GM23338 (cell line): ENCODE data around the gene HSFX1. TPM values are rescaled to one million over a fixed set of nuclear protein-coding genes. Genes with fewer than 3 reads are reported as not detected.

Source experiments
- ATAC-seq: fragments of 200-7000 bp; cut with Tn5 transposase; 3 replicates; pipeline ENCODE4 v1.9.1; 2020
- DNase-seq: peaks from one replicate; pipeline ENCODE4 v3.0.0-alpha.2; 2015; ENCODE audit warnings: low spot score
- H2AFZ ChIP-seq: fragments of 200-600 bp; sonication (generic); 2 replicates; pipeline ENCODE4 v1.8.0; 2016; ENCODE audit warnings: antibody characterized with exemption, mild to moderate bottlenecking, moderate library complexity
- H3F3A ChIP-seq: fragments of 200-600 bp; sonication (generic); replicated peaks from 2 replicates; pipeline ENCODE4 v1.8.0; 2017; ENCODE audit warnings: antibody characterized with exemption, mixed run types, low read depth
- H3K27ac ChIP-seq: fragments of 200-600 bp; sonication (generic); 2 replicates; pipeline ENCODE4 v1.6.1; 2016; ENCODE audit warnings: low read depth
- H3K27me3 ChIP-seq: fragments of 200-600 bp; sonication (generic); 2 replicates; pipeline ENCODE4 v1.8.0; 2016; ENCODE audit warnings: mild to moderate bottlenecking, mixed run types, moderate library complexity; ENCODE audit not compliant: insufficient read depth
- H3K36me3 ChIP-seq: fragments of 200-600 bp; sonication (generic); 2 replicates; pipeline ENCODE4 v1.8.0; 2016; ENCODE audit warnings: mild to moderate bottlenecking; ENCODE audit not compliant: insufficient read depth
- H3K4me1 ChIP-seq: fragments of 200-600 bp; sonication (generic); 2 replicates; pipeline ENCODE4 v1.8.0; 2016; ENCODE audit warnings: mild to moderate bottlenecking, moderate library complexity; ENCODE audit not compliant: insufficient read depth
- H3K4me2 ChIP-seq: fragments of 200-600 bp; sonication (generic); 2 replicates; pipeline ENCODE4 v1.7.1; 2017; ENCODE audit warnings: mixed run types
- H3K4me3 ChIP-seq: fragments of 200-600 bp; sonication (generic); 2 replicates; pipeline ENCODE4 v1.6.1; 2016; ENCODE audit warnings: mixed run types
- H3K79me2 ChIP-seq: fragments of 200-600 bp; sonication (generic); replicated peaks from 2 replicates; pipeline ENCODE4 v1.8.0; 2017; ENCODE audit warnings: mild to moderate bottlenecking; ENCODE audit not compliant: insufficient read depth
- H3K9me2 ChIP-seq: fragments of 200-600 bp; sonication (generic); 2 replicates; pipeline ENCODE4 v1.8.0; 2017; ENCODE audit not compliant: insufficient read depth
- H4K20me1 ChIP-seq: fragments of 200-600 bp; sonication (generic); replicated peaks from 2 replicates; pipeline ENCODE4 v1.8.0; 2017; ENCODE audit warnings: mild to moderate bottlenecking; ENCODE audit not compliant: insufficient read depth
- H3K27ac Mint-ChIP-seq: 2 replicates; pipeline ENCODE4 v1.8.0; 2020; ENCODE audit warnings: inconsistent platforms, mild to moderate bottlenecking, moderate library complexity, mixed read lengths
- H3K27me3 Mint-ChIP-seq: 3 replicates; pipeline ENCODE4 v1.8.0; 2022; ENCODE audit warnings: low read depth, mild to moderate bottlenecking, moderate library complexity, mixed read lengths, inconsistent platforms; ENCODE audit not compliant: insufficient read depth, poor library complexity
- H3K36me3 Mint-ChIP-seq: 3 replicates; pipeline ENCODE4 v1.8.0; 2021; ENCODE audit warnings: low read depth, mild to moderate bottlenecking, inconsistent platforms, moderate library complexity, mixed read lengths
- H3K4me1 Mint-ChIP-seq: 3 replicates; pipeline ENCODE4 v1.8.0; 2020; ENCODE audit warnings: mild to moderate bottlenecking, inconsistent platforms, mixed read lengths
- H3K4me3 Mint-ChIP-seq: 3 replicates; pipeline ENCODE4 v1.8.0; 2021; ENCODE audit warnings: moderate library complexity, mild to moderate bottlenecking, inconsistent platforms, mixed read lengths
- H3K9me3 Mint-ChIP-seq: 3 replicates; pipeline ENCODE4 v1.8.0; 2020; ENCODE audit warnings: moderate library complexity, mild to moderate bottlenecking, inconsistent platforms, mixed read lengths
- JUNB ChIP-seq: IDR thresholded peaks from one replicate; pipeline ENCODE4 v1.6.1; 2016; ENCODE audit warnings: antibody characterized with exemption; ENCODE audit not compliant: unreplicated experiment
- NANOG ChIP-seq: IDR thresholded peaks from 2 replicates; pipeline ENCODE4 v1.6.1; 2016; ENCODE audit warnings: antibody characterized with exemption, borderline replicate concordance
- POLR2AphosphoS5 ChIP-seq: IDR thresholded peaks from 2 replicates; pipeline ENCODE4 v1.6.1; 2016; ENCODE audit warnings: antibody characterized with exemption, low read depth
- STAT1 ChIP-seq: IDR thresholded peaks from one replicate; pipeline ENCODE4 v1.6.1; 2016; ENCODE audit warnings: antibody characterized with exemption; ENCODE audit not compliant: unreplicated experiment
- ZNF114 ChIP-seq: fragments of 250-450 bp; sonication (Bioruptor Pico); IDR thresholded peaks from 2 replicates; pipeline ENCODE4 v1.5.0; 2020; ENCODE audit warnings: mild to moderate bottlenecking, moderate library complexity
- ZNF331 ChIP-seq: fragments of 250-450 bp; sonication (Bioruptor Pico); IDR thresholded peaks from 2 replicates; pipeline ENCODE4 v1.5.0; 2020; ENCODE audit warnings: low read depth, mild to moderate bottlenecking, moderate library complexity
- polyA plus RNA-seq: library from polyadenylated mRNA; unstranded; fragments of >200 nt; fragmentation: Nextera tagmentation; extraction: Ambion mirVana; gene quantifications from 2 replicates; pipeline ENCODE4 v1.2.1, GENCODE V29; 2016
- total RNA-seq: library from RNA; depleted of rRNA; stranded (reverse); fragments of >200 nt; shearing (Covaris generic); gene quantifications from 2 replicates; pipeline ENCODE4 v1.2.3, GENCODE V29; 2014
- TF ChIP-seq, protein P1 (sequence below): fragments of 250-450 bp; sonication (Bioruptor Pico); IDR thresholded peaks from 2 replicates; pipeline ENCODE4 v1.5.0; 2020; ENCODE audit warnings: mild to moderate bottlenecking, moderate library complexity
- TF ChIP-seq, protein P2 (sequence below): IDR thresholded peaks from one replicate; pipeline ENCODE4 v1.6.1; 2018; ENCODE audit warnings: antibody characterized with exemption; ENCODE audit not compliant: unreplicated experiment
- TF ChIP-seq, protein P3 (sequence below), 2 experiments: fragments of 200-600 bp in 1 of 2; sonication (generic) in 1 of 2; conservative IDR thresholded peaks; 2 replicates each; pipeline versions ENCODE4 v1.5.1 to v1.6.1; 2016 to 2017; ENCODE audit warnings: antibody characterized with exemption in 2 of 2, low read depth in 2 of 2, mild to moderate bottlenecking in 2 of 2, moderate library complexity in 1 of 2

Gene HSFX1
- total and polyA plus RNA-seq, 2 experiments from 2014 or later, result 0.56 TPM; not detected in 1

DNA sequence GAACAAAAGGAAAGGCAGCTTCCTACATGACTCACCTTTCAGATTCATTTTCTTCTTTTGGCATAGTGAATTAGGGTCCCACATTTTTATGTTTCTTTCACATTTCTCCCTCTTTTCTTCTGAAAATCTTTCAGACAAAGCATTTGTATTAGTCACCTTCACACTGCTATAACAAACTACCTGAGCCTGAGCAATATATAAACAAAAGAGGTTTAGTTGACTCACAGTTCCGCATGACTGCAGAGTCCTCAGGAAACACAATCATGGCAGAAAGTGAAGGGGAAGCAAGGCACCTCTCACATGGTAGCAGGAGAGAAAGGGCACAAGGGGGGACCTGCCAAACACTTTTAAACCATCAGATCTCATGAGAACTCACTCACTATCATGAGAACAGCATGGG lies 44.8 kb downstream of the HSFX1 start (continued):
- TF ChIP-seq, protein P1, sequence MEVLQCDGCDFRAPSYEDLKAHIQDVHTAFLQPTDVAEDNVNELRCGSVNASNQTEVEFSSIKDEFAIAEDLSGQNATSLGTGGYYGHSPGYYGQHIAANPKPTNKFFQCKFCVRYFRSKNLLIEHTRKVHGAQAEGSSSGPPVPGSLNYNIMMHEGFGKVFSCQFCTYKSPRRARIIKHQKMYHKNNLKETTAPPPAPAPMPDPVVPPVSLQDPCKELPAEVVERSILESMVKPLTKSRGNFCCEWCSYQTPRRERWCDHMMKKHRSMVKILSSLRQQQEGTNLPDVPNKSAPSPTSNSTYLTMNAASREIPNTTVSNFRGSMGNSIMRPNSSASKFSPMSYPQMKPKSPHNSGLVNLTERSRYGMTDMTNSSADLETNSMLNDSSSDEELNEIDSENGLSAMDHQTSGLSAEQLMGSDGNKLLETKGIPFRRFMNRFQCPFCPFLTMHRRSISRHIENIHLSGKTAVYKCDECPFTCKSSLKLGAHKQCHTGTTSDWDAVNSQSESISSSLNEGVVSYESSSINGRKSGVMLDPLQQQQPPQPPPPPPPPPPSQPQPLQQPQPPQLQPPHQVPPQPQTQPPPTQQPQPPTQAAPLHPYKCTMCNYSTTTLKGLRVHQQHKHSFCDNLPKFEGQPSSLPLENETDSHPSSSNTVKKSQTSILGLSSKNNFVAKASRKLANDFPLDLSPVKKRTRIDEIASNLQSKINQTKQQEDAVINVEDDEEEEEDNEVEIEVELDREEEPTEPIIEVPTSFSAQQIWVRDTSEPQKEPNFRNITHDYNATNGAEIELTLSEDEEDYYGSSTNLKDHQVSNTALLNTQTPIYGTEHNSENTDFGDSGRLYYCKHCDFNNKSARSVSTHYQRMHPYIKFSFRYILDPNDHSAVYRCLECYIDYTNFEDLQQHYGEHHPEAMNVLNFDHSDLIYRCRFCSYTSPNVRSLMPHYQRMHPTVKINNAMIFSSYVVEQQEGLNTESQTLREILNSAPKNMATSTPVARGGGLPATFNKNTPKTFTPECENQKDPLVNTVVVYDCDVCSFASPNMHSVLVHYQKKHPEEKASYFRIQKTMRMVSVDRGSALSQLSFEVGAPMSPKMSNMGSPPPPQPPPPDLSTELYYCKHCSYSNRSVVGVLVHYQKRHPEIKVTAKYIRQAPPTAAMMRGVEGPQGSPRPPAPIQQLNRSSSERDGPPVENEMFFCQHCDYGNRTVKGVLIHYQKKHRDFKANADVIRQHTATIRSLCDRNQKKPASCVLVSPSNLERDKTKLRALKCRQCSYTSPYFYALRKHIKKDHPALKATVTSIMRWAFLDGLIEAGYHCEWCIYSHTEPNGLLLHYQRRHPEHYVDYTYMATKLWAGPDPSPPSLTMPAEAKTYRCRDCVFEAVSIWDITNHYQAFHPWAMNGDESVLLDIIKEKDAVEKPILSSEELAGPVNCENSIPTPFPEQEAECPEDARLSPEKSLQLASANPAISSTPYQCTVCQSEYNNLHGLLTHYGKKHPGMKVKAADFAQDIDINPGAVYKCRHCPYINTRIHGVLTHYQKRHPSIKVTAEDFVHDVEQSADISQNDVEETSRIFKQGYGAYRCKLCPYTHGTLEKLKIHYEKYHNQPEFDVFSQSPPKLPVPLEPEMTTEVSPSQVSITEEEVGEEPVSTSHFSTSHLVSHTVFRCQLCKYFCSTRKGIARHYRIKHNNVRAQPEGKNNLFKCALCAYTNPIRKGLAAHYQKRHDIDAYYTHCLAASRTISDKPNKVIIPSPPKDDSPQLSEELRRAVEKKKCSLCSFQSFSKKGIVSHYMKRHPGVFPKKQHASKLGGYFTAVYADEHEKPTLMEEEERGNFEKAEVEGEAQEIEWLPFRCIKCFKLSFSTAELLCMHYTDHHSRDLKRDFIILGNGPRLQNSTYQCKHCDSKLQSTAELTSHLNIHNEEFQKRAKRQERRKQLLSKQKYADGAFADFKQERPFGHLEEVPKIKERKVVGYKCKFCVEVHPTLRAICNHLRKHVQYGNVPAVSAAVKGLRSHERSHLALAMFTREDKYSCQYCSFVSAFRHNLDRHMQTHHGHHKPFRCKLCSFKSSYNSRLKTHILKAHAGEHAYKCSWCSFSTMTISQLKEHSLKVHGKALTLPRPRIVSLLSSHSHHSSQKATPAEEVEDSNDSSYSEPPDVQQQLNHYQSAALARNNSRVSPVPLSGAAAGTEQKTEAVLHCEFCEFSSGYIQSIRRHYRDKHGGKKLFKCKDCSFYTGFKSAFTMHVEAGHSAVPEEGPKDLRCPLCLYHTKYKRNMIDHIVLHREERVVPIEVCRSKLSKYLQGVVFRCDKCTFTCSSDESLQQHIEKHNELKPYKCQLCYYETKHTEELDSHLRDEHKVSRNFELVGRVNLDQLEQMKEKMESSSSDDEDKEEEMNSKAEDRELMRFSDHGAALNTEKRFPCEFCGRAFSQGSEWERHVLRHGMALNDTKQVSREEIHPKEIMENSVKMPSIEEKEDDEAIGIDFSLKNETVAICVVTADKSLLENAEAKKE, result no peak
- TF ChIP-seq ZNF331 (CRISPR knock-in tag), result no peak

DNA sequence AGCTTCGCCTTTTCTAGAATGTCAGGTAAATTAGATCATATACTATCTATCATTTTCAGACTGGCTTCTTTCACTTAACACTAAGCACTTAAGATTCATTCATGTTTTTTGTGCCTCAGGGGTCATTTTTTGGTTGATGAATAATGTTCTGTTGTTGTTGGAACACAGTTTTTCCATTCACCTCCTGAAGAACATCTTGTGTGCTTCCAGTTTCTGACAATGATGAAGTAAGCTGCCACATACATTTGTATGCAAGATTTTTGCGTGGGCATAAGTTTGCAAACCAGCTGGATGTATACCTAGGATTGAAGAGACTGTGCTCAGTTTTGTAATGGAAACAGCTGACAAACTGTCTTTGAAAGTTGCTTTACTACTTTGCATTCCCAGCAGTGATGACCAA lies 45.5 kb downstream of the HSFX1 start:
- Mint-ChIP-seq H3K36me3 (peaks cover 2% of the 10 kb centered on the region; the same call in 1 of the 3 replicates), H3K9me3 (peaks cover 10% of the 10 kb centered on the region; the same call in 2 of the 3 replicates), H3K4me1 (no peaks in the 10 kb centered on the region), H3K27me3 (peaks cover 2% of the 10 kb centered on the region), H3K27ac (no peak overlapping the region), H3K4me3 (no peak overlapping the region)
- no peak overlapping the region for H2AFZ ChIP-seq
- no peak overlapping the region for H3K4me3 ChIP-seq
- no peaks in the 10 kb centered on the region for H3K79me2 ChIP-seq
- H4K20me1 ChIP-seq, result no peaks in the 10 kb centered on the region
- H3K36me3 ChIP-seq, result no peaks in the 10 kb centered on the region
- DNase-seq (no peak), ATAC-seq (no peak)
- no peaks in the 10 kb centered on the region for H3K9me2 ChIP-seq
- H3K4me1 ChIP-seq, result no peaks in the 10 kb centered on the region
- no peaks in the 10 kb centered on the region for H3K27me3 ChIP-seq
- no peaks in the 10 kb centered on the region for H3F3A ChIP-seq
- no peak overlapping the region for H3K4me2 ChIP-seq
- H3K27ac ChIP-seq, result no peak overlapping the region
- TF ChIP-seq STAT1, result no peak
- no peak for TF ChIP-seq ZNF114 (CRISPR knock-in tag)
- TF ChIP-seq, protein P2, sequence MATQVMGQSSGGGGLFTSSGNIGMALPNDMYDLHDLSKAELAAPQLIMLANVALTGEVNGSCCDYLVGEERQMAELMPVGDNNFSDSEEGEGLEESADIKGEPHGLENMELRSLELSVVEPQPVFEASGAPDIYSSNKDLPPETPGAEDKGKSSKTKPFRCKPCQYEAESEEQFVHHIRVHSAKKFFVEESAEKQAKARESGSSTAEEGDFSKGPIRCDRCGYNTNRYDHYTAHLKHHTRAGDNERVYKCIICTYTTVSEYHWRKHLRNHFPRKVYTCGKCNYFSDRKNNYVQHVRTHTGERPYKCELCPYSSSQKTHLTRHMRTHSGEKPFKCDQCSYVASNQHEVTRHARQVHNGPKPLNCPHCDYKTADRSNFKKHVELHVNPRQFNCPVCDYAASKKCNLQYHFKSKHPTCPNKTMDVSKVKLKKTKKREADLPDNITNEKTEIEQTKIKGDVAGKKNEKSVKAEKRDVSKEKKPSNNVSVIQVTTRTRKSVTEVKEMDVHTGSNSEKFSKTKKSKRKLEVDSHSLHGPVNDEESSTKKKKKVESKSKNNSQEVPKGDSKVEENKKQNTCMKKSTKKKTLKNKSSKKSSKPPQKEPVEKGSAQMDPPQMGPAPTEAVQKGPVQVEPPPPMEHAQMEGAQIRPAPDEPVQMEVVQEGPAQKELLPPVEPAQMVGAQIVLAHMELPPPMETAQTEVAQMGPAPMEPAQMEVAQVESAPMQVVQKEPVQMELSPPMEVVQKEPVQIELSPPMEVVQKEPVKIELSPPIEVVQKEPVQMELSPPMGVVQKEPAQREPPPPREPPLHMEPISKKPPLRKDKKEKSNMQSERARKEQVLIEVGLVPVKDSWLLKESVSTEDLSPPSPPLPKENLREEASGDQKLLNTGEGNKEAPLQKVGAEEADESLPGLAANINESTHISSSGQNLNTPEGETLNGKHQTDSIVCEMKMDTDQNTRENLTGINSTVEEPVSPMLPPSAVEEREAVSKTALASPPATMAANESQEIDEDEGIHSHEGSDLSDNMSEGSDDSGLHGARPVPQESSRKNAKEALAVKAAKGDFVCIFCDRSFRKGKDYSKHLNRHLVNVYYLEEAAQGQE, result no peak
- TF ChIP-seq NANOG, result no peak
- TF ChIP-seq, protein P3, sequence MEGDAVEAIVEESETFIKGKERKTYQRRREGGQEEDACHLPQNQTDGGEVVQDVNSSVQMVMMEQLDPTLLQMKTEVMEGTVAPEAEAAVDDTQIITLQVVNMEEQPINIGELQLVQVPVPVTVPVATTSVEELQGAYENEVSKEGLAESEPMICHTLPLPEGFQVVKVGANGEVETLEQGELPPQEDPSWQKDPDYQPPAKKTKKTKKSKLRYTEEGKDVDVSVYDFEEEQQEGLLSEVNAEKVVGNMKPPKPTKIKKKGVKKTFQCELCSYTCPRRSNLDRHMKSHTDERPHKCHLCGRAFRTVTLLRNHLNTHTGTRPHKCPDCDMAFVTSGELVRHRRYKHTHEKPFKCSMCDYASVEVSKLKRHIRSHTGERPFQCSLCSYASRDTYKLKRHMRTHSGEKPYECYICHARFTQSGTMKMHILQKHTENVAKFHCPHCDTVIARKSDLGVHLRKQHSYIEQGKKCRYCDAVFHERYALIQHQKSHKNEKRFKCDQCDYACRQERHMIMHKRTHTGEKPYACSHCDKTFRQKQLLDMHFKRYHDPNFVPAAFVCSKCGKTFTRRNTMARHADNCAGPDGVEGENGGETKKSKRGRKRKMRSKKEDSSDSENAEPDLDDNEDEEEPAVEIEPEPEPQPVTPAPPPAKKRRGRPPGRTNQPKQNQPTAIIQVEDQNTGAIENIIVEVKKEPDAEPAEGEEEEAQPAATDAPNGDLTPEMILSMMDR (conservative IDR thresholded peaks at IDR 0.05; ENCODE audit: low read depth in 2 of 2), result no peak
- TF ChIP-seq POLR2AphosphoS5, result no peak
- no peak for TF ChIP-seq JUNB
